GM23338 (cell line): ENCODE measurements around the gene WWOX. TPM values are rescaled to one million over a fixed set of nuclear protein-coding genes. Genes with fewer than 3 reads are reported as not detected.
A peak's percentile ranks its signal among the peaks of the same experiment; 100 is the strongest.

Source experiments
- ATAC-seq: fragments of 200-7000 bp; cut with Tn5 transposase; 3 replicates; pipeline ENCODE4 v1.9.1; 2020
- DNase-seq: peaks from one replicate; pipeline ENCODE4 v3.0.0-alpha.2; 2015; ENCODE audit warnings: low spot score
- H2AFZ ChIP-seq: fragments of 200-600 bp; sonication (generic); 2 replicates; pipeline ENCODE4 v1.8.0; 2016; ENCODE audit warnings: antibody characterized with exemption, mild to moderate bottlenecking, moderate library complexity
- H3F3A ChIP-seq: fragments of 200-600 bp; sonication (generic); replicated peaks from 2 replicates; pipeline ENCODE4 v1.8.0; 2017; ENCODE audit warnings: antibody characterized with exemption, mixed run types, low read depth
- H3K27ac ChIP-seq: fragments of 200-600 bp; sonication (generic); 2 replicates; pipeline ENCODE4 v1.6.1; 2016; ENCODE audit warnings: low read depth
- H3K27me3 ChIP-seq: fragments of 200-600 bp; sonication (generic); 2 replicates; pipeline ENCODE4 v1.8.0; 2016; ENCODE audit warnings: mild to moderate bottlenecking, mixed run types, moderate library complexity; ENCODE audit not compliant: insufficient read depth
- H3K36me3 ChIP-seq: fragments of 200-600 bp; sonication (generic); 2 replicates; pipeline ENCODE4 v1.8.0; 2016; ENCODE audit warnings: mild to moderate bottlenecking; ENCODE audit not compliant: insufficient read depth
- H3K4me1 ChIP-seq: fragments of 200-600 bp; sonication (generic); 2 replicates; pipeline ENCODE4 v1.8.0; 2016; ENCODE audit warnings: mild to moderate bottlenecking, moderate library complexity; ENCODE audit not compliant: insufficient read depth
- H3K4me2 ChIP-seq: fragments of 200-600 bp; sonication (generic); 2 replicates; pipeline ENCODE4 v1.7.1; 2017; ENCODE audit warnings: mixed run types
- H3K4me3 ChIP-seq: fragments of 200-600 bp; sonication (generic); 2 replicates; pipeline ENCODE4 v1.6.1; 2016; ENCODE audit warnings: mixed run types
- H3K79me2 ChIP-seq: fragments of 200-600 bp; sonication (generic); replicated peaks from 2 replicates; pipeline ENCODE4 v1.8.0; 2017; ENCODE audit warnings: mild to moderate bottlenecking; ENCODE audit not compliant: insufficient read depth
- H3K9me2 ChIP-seq: fragments of 200-600 bp; sonication (generic); 2 replicates; pipeline ENCODE4 v1.8.0; 2017; ENCODE audit not compliant: insufficient read depth
- H4K20me1 ChIP-seq: fragments of 200-600 bp; sonication (generic); replicated peaks from 2 replicates; pipeline ENCODE4 v1.8.0; 2017; ENCODE audit warnings: mild to moderate bottlenecking; ENCODE audit not compliant: insufficient read depth
- H3K27ac Mint-ChIP-seq: 2 replicates; pipeline ENCODE4 v1.8.0; 2020; ENCODE audit warnings: inconsistent platforms, mild to moderate bottlenecking, moderate library complexity, mixed read lengths
- H3K27me3 Mint-ChIP-seq: 3 replicates; pipeline ENCODE4 v1.8.0; 2022; ENCODE audit warnings: low read depth, mild to moderate bottlenecking, moderate library complexity, mixed read lengths, inconsistent platforms; ENCODE audit not compliant: insufficient read depth, poor library complexity
- H3K36me3 Mint-ChIP-seq: 3 replicates; pipeline ENCODE4 v1.8.0; 2021; ENCODE audit warnings: low read depth, mild to moderate bottlenecking, inconsistent platforms, moderate library complexity, mixed read lengths
- H3K4me1 Mint-ChIP-seq: 3 replicates; pipeline ENCODE4 v1.8.0; 2020; ENCODE audit warnings: mild to moderate bottlenecking, inconsistent platforms, mixed read lengths
- H3K4me3 Mint-ChIP-seq: 3 replicates; pipeline ENCODE4 v1.8.0; 2021; ENCODE audit warnings: moderate library complexity, mild to moderate bottlenecking, inconsistent platforms, mixed read lengths
- H3K9me3 Mint-ChIP-seq: 3 replicates; pipeline ENCODE4 v1.8.0; 2020; ENCODE audit warnings: moderate library complexity, mild to moderate bottlenecking, inconsistent platforms, mixed read lengths
- EZH2phosphoT487 ChIP-seq: fragments of 200-600 bp; sonication (generic); IDR thresholded peaks from one replicate; pipeline ENCODE4 v1.8.1; 2018; ENCODE audit warnings: antibody characterized with exemption; ENCODE audit not compliant: unreplicated experiment
- JUNB ChIP-seq: IDR thresholded peaks from one replicate; pipeline ENCODE4 v1.6.1; 2016; ENCODE audit warnings: antibody characterized with exemption; ENCODE audit not compliant: unreplicated experiment
- NANOG ChIP-seq: IDR thresholded peaks from 2 replicates; pipeline ENCODE4 v1.6.1; 2016; ENCODE audit warnings: antibody characterized with exemption, borderline replicate concordance
- POLR2AphosphoS5 ChIP-seq: IDR thresholded peaks from 2 replicates; pipeline ENCODE4 v1.6.1; 2016; ENCODE audit warnings: antibody characterized with exemption, low read depth
- ZNF331 ChIP-seq: fragments of 250-450 bp; sonication (Bioruptor Pico); IDR thresholded peaks from 2 replicates; pipeline ENCODE4 v1.5.0; 2020; ENCODE audit warnings: low read depth, mild to moderate bottlenecking, moderate library complexity
- polyA plus RNA-seq: library from polyadenylated mRNA; unstranded; fragments of >200 nt; fragmentation: Nextera tagmentation; extraction: Ambion mirVana; gene quantifications from 2 replicates; pipeline ENCODE4 v1.2.1, GENCODE V29; 2016
- total RNA-seq: library from RNA; depleted of rRNA; stranded (reverse); fragments of >200 nt; shearing (Covaris generic); gene quantifications from 2 replicates; pipeline ENCODE4 v1.2.3, GENCODE V29; 2014
- TF ChIP-seq, protein P1 (sequence below), 2 experiments: fragments of 200-600 bp in 1 of 2; sonication (generic) in 1 of 2; conservative IDR thresholded peaks; 2 replicates each; pipeline versions ENCODE4 v1.5.1 to v1.6.1; 2016 to 2017; ENCODE audit warnings: antibody characterized with exemption in 2 of 2, low read depth in 2 of 2, mild to moderate bottlenecking in 2 of 2, moderate library complexity in 1 of 2

WWOX gene
- total and polyA plus RNA-seq, 2 experiments from 2014 or later, result 10.0 to 19.3 TPM

DNA sequence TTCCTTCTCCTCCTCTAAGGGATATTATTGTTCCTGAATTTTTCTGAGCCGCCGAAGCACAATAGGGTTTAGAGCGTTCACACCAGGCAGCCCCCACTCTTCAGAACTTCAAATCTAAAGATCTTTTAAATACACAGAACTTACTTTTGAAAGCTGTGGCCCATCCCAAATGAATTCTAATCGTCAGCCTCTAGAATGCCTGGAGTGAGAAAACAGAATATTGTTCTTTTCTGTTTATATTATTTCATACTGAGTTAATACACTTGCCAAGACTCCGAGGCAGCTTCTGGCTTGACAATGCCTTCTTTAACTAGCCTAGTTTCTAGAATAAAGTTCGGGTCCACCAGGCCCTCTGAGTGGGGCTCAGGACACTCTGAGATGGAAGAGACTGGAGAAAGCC lies 405.6 kb downstream of the WWOX start:
- Mint-ChIP-seq H3K4me3 (no peak overlapping the region), H3K27ac (no peak overlapping the region), H3K9me3 (no peaks in the 10 kb centered on the region)

DNA sequence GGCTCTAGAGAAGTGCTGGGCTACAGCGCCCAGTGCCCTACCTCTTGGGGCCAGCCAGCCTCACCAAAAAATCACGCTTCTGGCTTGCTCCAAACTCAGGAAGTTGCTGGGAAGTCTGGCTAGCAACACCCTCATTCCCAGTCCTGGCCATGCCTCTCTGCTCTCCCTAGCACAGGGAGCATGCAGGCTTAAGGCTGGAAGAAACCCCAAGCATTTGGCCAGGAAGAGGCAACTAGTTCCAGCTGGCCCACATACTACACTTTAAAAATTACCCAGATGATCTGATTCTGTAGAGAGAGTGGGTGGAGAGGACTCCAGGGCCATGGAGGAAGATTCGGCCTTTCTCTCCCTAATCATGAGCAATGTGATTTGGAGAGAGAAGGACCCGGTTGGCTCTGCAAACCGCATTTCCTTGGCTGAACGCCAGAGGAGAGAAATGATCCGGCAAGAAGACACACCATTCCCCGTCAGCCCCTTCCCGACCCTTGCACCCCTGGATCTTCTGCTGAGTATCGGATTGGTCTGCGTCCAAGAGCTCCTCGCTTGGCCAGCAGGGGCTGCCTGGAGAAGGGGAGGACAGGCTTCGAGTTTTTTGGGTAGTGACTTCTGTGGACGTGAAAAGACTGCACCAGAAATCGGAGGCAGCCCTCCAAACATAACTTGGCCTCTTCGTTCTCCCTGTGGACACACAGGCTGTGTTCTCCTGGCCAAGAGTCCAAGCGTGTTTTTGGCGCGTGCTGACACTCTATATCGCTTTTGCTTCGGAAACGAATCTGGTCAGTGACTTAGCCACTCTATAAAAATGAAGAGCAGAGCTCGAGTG lies 406.3 kb downstream of the WWOX start:
- H3K27ac Mint-ChIP-seq, result no peak overlapping the region
- no peak overlapping the region for H3K27ac ChIP-seq
- no peaks in the 10 kb centered on the region for H3K9me2 ChIP-seq

More for the DNA sequence above, 405.6 kb downstream of the WWOX start:
- Mint-ChIP-seq H3K36me3 (no peaks in the 10 kb centered on the region), H3K27me3 (peaks cover 1% of the 10 kb centered on the region), H3K4me1 (peaks cover 15% of the 10 kb centered on the region)
- Histone ChIP-seq H3K4me1 (no peaks in the 10 kb centered on the region; the same call in 1 of the 2 replicates), H3K27me3 (no peaks in the 10 kb centered on the region), H3K36me3 (no peaks in the 10 kb centered on the region), H3K27ac (no peak overlapping the region), H3K79me2 (no peaks in the 10 kb centered on the region), H2AFZ (no peak overlapping the region), H3K4me3 (no peak overlapping the region), H3K4me2 (no peak overlapping the region), H3F3A (no peaks in the 10 kb centered on the region), H4K20me1 (no peaks in the 10 kb centered on the region), H3K9me2 (no peaks in the 10 kb centered on the region)
- ATAC-seq (no peak), DNase-seq (no peak)
- TF ChIP-seq ZNF331 (CRISPR knock-in tag), result no peak
- no peak for TF ChIP-seq JUNB
- no peak for TF ChIP-seq NANOG
- no peak for TF ChIP-seq EZH2phosphoT487

More for the DNA sequence above, 406.3 kb downstream of the WWOX start:
- DNase-seq (peak; percentile 26), ATAC-seq (peak; percentile 80)
- no peaks in the 10 kb centered on the region for H4K20me1 ChIP-seq
- no peaks in the 10 kb centered on the region for H3K36me3 Mint-ChIP-seq
- H3K9me3 Mint-ChIP-seq, result no peaks in the 10 kb centered on the region
- TF ChIP-seq, protein P1, sequence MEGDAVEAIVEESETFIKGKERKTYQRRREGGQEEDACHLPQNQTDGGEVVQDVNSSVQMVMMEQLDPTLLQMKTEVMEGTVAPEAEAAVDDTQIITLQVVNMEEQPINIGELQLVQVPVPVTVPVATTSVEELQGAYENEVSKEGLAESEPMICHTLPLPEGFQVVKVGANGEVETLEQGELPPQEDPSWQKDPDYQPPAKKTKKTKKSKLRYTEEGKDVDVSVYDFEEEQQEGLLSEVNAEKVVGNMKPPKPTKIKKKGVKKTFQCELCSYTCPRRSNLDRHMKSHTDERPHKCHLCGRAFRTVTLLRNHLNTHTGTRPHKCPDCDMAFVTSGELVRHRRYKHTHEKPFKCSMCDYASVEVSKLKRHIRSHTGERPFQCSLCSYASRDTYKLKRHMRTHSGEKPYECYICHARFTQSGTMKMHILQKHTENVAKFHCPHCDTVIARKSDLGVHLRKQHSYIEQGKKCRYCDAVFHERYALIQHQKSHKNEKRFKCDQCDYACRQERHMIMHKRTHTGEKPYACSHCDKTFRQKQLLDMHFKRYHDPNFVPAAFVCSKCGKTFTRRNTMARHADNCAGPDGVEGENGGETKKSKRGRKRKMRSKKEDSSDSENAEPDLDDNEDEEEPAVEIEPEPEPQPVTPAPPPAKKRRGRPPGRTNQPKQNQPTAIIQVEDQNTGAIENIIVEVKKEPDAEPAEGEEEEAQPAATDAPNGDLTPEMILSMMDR (conservative IDR thresholded peaks at IDR 0.05; ENCODE audit: low read depth in 2 of 2), result peak; percentile 15 to 37; a peak in 2 of 4 replicates
- no peak for TF ChIP-seq POLR2AphosphoS5
- H2AFZ ChIP-seq, result no peak overlapping the region
- no peaks in the 10 kb centered on the region; the same call in 1 of the 2 replicates for H3K4me1 ChIP-seq
- H3K27me3 Mint-ChIP-seq, result peaks cover 3% of the 10 kb centered on the region
- no peaks in the 10 kb centered on the region for H3K79me2 ChIP-seq
- no peak overlapping the region for H3K4me3 ChIP-seq
- H3K4me2 ChIP-seq, result no peak overlapping the region
- H3K4me3 Mint-ChIP-seq, result no peak overlapping the region
- no peaks in the 10 kb centered on the region for H3K27me3 ChIP-seq
- H3K4me1 Mint-ChIP-seq, result peaks cover 11% of the 10 kb centered on the region
- no peaks in the 10 kb centered on the region for H3K36me3 ChIP-seq
- H3F3A ChIP-seq, result no peaks in the 10 kb centered on the region
